HEK293T (cell line): ENCODE results near the gene DIAPH3.

ENCODE experiments used
- CTCF ChIA-PET: fragments of 350-600 bp; formaldehyde crosslinking; extraction: SDS; loops from one replicate; lab custom pipeline; 2021; ENCODE audit warnings: antibody characterized with exemption, inconsistent platforms; lab: Yijun Ruan, JAX
- POLR2A ChIA-PET: fragments of 350-600 bp; formaldehyde crosslinking; extraction: SDS; loops from one replicate; lab custom pipeline; 2020; ENCODE audit warnings: antibody characterized with exemption, inconsistent platforms; lab: Yijun Ruan, JAX
- DNase-seq: peaks from one replicate; pipeline ENCODE4 v3.0.0; 2012; ENCODE audit warnings: mixed read lengths; ENCODE audit errors: extremely low spot score
- ARNT ChIP-seq: fragments of 450-650 bp; IDR thresholded peaks from 2 replicates; pipeline ENCODE4 v1.6.1; 2017; ENCODE audit warnings: mild to moderate bottlenecking
- BHLHE40 ChIP-seq: fragments of 450-650 bp; IDR thresholded peaks from 2 replicates; pipeline ENCODE4 v1.6.1; 2016; ENCODE audit warnings: mild to moderate bottlenecking, moderate library complexity, borderline replicate concordance
- CTBP1 ChIP-seq: fragments of 450-650 bp; IDR thresholded peaks from 2 replicates; pipeline ENCODE4 v1.6.1; 2016; ENCODE audit warnings: borderline replicate concordance
- ELF4 ChIP-seq: fragments of 450-650 bp; IDR thresholded peaks from 2 replicates; pipeline ENCODE4 v1.6.1; 2017; ENCODE audit warnings: antibody characterized with exemption
- FOXA1 ChIP-seq: fragments of 450-650 bp; IDR thresholded peaks from 2 replicates; pipeline ENCODE4 v1.6.1; 2016; ENCODE audit warnings: mild to moderate bottlenecking
- FOXK2 ChIP-seq: fragments of 450-650 bp; IDR thresholded peaks from 2 replicates; pipeline ENCODE4 v1.6.1; 2016; ENCODE audit warnings: mild to moderate bottlenecking
- FOXM1 ChIP-seq: fragments of 450-650 bp; IDR thresholded peaks from 2 replicates; pipeline ENCODE4 v1.6.1; 2017; ENCODE audit warnings: mild to moderate bottlenecking, borderline replicate concordance
- HDGF ChIP-seq: fragments of 450-650 bp; IDR thresholded peaks from 2 replicates; pipeline ENCODE4 v1.6.1; 2017; ENCODE audit warnings: antibody characterized with exemption, borderline replicate concordance
- L3MBTL2 ChIP-seq: fragments of 450-650 bp; conservative IDR thresholded peaks from 2 replicates; pipeline ENCODE4 v1.6.1; 2016; ENCODE audit warnings: mild to moderate bottlenecking
- LEF1 ChIP-seq: fragments of 450-650 bp; IDR thresholded peaks from 2 replicates; pipeline ENCODE4 v1.6.1; 2017; ENCODE audit warnings: mild to moderate bottlenecking, borderline replicate concordance
- NFRKB ChIP-seq: fragments of 450-650 bp; IDR thresholded peaks from 2 replicates; pipeline ENCODE4 v1.6.1; 2016; ENCODE audit warnings: mild to moderate bottlenecking, moderate library complexity
- PKNOX1 ChIP-seq: fragments of 450-650 bp; IDR thresholded peaks from 2 replicates; pipeline ENCODE4 v1.6.1; 2016
- SP1 ChIP-seq: fragments of 450-650 bp; IDR thresholded peaks from 2 replicates; pipeline ENCODE4 v1.6.1; 2017
- SUZ12 ChIP-seq: fragments of 450-650 bp; IDR thresholded peaks from 2 replicates; pipeline ENCODE4 v1.6.1; 2016; ENCODE audit warnings: mild to moderate bottlenecking
- TARDBP ChIP-seq: fragments of 450-650 bp; IDR thresholded peaks from 2 replicates; pipeline ENCODE4 v1.6.1; 2016
- ZNF384 ChIP-seq: fragments of 450-650 bp; IDR thresholded peaks from 2 replicates; pipeline ENCODE4 v1.6.1; 2016

Gene DIAPH3

DNA sequence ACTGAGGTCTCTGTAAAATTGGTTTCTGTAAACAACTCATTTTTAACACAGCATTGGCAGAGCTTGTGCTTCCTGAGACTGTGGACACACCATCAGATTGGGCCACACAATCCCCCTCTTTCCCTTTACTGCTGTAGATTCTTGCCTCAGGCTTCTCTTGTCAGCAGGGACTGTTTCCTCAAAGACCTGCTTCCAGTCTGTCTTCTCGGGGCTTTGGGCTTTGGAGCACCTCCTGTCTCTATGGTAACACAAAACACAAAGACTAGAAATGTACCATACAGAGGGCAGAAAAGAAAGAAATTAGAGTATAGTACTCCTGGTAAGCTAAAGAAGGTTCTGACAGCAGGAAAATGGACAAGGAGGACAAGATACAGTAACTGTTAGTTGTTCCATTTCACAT, 484.5 kb downstream of the DIAPH3 start:
- no peak for DNase-seq
- CTCF ChIA-PET: no interaction called here
- no peak for TF ChIP-seq FOXM1
- POLR2A ChIA-PET: no interaction called here

DNA sequence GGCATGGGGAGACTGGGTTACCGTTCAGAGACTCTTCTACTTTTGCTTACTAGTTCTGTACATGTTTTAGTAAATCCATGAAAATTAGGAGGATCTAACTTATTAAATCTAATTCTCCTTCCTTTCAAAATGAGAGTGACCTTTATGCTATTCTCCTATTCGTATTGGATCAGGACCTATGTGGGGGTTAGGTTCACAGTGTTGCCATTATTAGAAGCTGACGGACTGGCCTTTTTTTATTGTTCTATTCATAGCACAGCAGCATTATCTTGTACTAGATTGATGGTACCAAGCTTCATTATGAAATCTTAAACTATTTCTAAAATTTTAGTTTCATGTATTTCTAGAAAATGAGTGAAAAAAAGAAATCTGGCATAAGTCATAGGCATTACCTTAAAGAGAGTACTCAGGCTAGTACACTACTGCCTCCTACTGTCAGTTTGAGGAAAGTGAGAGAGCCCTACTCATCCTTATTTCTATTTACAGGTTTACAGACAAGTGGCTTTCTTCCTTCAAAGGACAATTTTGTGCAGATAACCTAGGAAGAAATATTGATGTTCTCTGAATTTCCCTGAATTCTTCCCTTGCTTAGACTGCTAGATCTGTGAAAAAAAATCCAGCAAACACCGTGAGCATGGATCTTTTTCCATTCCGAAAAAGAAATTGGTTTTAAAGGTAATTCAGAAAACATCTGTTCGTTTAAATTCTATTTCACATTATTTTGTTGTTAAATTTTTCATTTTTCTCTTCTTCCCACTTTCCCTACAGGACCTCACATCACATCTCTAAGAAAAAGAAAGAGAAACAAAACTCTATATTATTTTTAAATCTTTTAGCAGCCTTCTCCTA, 485.5 kb downstream of the DIAPH3 start:
- peak; percentile 25 for DNase-seq
- ChIA-PET POLR2A (no interaction called here), CTCF (no interaction called here)
- no peak for TF ChIP-seq NFRKB
- no peak for TF ChIP-seq TARDBP
- TF ChIP-seq FOXM1: no peak
- TF ChIP-seq L3MBTL2: no peak
- no peak for TF ChIP-seq ZNF384
- TF ChIP-seq BHLHE40: no peak
- TF ChIP-seq FOXK2: no peak
- TF ChIP-seq SUZ12: no peak

DNA sequence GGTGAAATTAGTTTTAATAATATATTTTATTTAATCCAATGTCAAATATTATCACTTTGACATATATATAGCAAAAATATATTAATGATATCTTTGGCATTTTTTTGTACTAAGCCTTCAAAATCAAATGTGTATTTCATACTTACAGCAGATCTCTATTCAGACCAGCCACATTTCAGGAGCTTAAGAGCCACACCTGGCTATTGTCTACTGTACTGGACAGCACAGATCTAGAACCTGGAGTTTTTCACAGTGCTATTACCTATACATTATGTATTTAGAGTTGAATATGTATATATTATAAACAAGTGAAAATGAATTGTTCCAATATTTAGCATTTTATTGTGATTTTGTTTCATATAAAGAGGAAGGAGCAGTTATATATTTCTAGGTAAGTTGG, 486.3 kb downstream of the DIAPH3 start:
- TF ChIP-seq TARDBP (no peak), L3MBTL2 (no peak), SUZ12 (no peak), SP1 (no peak), ZNF384 (no peak), ARNT (no peak), NFRKB (no peak), HDGF (no peak), FOXM1 (no peak), ELF4 (no peak), FOXK2 (no peak)
- no peak for DNase-seq
- POLR2A ChIA-PET: no interaction called here
- CTCF ChIA-PET: no interaction called here

GRCh38 chr13:59674616-59675015, 489.1 kb downstream of the DIAPH3 start:
- POLR2A ChIA-PET: no interaction called here
- no peak for TF ChIP-seq PKNOX1
- TF ChIP-seq FOXK2: no peak
- TF ChIP-seq ELF4: no peak
- TF ChIP-seq TARDBP: no peak
- no peak for TF ChIP-seq FOXA1
- no peak for TF ChIP-seq LEF1
- TF ChIP-seq SP1: no peak
- no peak for TF ChIP-seq NFRKB
- no peak for TF ChIP-seq HDGF
- no peak for TF ChIP-seq ZNF384
- DNase-seq: no peak
- CTCF ChIA-PET: no interaction called here

GRCh38 chr13:59673286-59673685, 490.4 kb downstream of the DIAPH3 start:
- CTCF ChIA-PET: no interaction called here
- POLR2A ChIA-PET: no interaction called here
- no peak for DNase-seq
- no peak for TF ChIP-seq BHLHE40
- TF ChIP-seq ARNT: no peak

DNA sequence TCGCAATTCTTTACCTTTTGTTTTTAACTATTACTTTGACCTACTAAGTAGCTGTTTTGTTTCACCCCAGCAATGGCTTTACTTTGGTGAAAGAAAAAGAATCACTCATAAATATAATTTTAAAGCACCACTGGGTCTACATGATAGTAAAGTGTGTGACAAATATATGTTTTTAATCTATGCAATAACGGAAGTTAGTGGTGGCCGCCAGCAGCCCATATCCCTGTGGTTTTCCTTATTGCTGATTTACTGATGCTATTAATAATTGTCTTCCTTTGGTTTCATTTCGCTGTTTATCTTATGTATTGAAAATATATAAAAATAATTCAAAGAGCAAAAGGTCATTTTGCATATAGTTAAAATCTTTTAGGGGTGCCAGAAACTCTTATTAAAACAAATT, 491.3 kb downstream of the DIAPH3 start:
- no peak for TF ChIP-seq ELF4
- DNase-seq: no peak
- POLR2A ChIA-PET: no interaction called here
- CTCF ChIA-PET: no interaction called here

DNA sequence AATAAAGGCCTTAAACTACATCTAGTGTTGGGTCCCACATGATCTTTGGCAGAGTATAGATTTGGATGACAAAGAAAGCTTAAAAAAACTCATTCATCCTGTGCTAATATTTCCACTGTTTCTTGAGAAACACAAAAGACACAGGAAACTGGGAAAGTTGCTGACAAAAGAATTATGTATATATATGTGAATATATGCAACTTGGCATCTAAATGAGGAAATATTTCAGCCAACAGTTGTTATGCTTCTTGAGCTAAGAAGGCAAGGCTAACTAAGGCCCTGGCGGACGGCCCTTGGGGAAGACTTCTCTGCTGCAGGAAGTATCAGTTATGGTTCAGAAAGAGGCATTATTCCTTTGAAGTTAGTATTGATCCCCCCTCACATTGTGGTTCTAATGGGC, 491.8 kb downstream of the DIAPH3 start:
- TF ChIP-seq LEF1: no peak
- TF ChIP-seq ELF4: no peak
- TF ChIP-seq FOXK2: no peak
- no peak for TF ChIP-seq HDGF
- TF ChIP-seq PKNOX1: no peak
- no peak for TF ChIP-seq L3MBTL2
- no peak for TF ChIP-seq FOXM1
- TF ChIP-seq FOXA1: no peak
- TF ChIP-seq CTBP1: no peak
- CTCF ChIA-PET: no interaction called here
- no peak for DNase-seq
- POLR2A ChIA-PET: no interaction called here

DNA sequence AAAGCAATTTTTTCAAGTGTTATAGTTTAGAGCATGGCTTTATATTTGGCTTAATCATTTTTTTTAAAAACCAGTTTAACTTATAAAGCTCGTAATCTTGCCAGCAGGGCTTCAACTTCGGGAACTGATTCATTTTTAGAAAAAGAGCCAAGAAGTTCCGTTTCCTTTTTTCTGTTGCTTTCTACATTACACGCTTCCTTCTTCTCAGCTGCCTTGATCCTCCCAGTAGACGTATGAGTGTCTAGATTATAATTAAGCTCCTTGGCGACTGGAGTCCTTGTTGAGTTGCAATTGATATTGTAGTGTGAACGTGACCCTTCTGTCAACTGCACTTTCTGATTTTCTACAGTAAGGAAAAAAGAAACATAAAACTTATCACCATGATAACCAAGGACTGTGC, 497.2 kb downstream of the DIAPH3 start:
- CTCF ChIA-PET: no interaction called here
- TF ChIP-seq HDGF (no peak), PKNOX1 (no peak), TARDBP (no peak), CTBP1 (no peak), L3MBTL2 (no peak), FOXA1 (no peak), ARNT (no peak), FOXM1 (no peak), ZNF384 (no peak), FOXK2 (no peak), BHLHE40 (no peak), LEF1 (no peak), SUZ12 (no peak), SP1 (no peak), ELF4 (no peak), NFRKB (no peak)
- POLR2A ChIA-PET: no interaction called here
- DNase-seq: no peak
